Progenitor cell of endocrine pancreas (in vitro differentiated cells): ENCODE measurements around the gene TNNI3K. TPM values are rescaled to one million over a fixed set of nuclear protein-coding genes. Genes with fewer than 3 reads are reported as not detected.

Experiments
- DNase-seq: peaks from one replicate; pipeline ENCODE4 v3.0.0; 2021; ENCODE audit warnings: low spot score; ENCODE audit not compliant: unreplicated experiment
- H3K27ac Mint-ChIP-seq: 2 replicates; pipeline ENCODE4 v1.8.0; 2021; ENCODE audit warnings: mild to moderate bottlenecking, moderate library complexity, mixed read lengths
- H3K27me3 Mint-ChIP-seq: 2 replicates; pipeline ENCODE4 v1.8.0; 2021; ENCODE audit warnings: mixed read lengths
- H3K36me3 Mint-ChIP-seq: 2 replicates; pipeline ENCODE4 v1.8.0; 2022; ENCODE audit warnings: mixed read lengths; ENCODE audit not compliant: insufficient read depth
- H3K4me1 Mint-ChIP-seq: 2 replicates; pipeline ENCODE4 v1.8.0; 2021; ENCODE audit warnings: low read depth, mixed read lengths
- H3K4me3 Mint-ChIP-seq: 2 replicates; pipeline ENCODE4 v1.8.0; 2021; ENCODE audit warnings: low read depth, mild to moderate bottlenecking, moderate library complexity, mixed read lengths
- H3K9me3 Mint-ChIP-seq: 2 replicates; pipeline ENCODE4 v1.8.0; 2021; ENCODE audit warnings: low read depth, mixed read lengths
- CTCF ChIP-seq: fragments of 200-600 bp; sonication (generic); IDR thresholded peaks from one replicate; pipeline ENCODE4 v1.5.0; 2021; ENCODE audit warnings: antibody characterized with exemption, mild to moderate bottlenecking; ENCODE audit not compliant: unreplicated experiment
- total RNA-seq: library from RNA; stranded (reverse); gene quantifications from 2 replicates; pipeline ENCODE4 v1.2.1, GENCODE V29; 2021

The TNNI3K gene
- total RNA-seq, 1 donor from 2014 or later = not detected

- DNase-seq = no peak
Observed at GRCh38 chr1:74403606-74404005, 168.4 kb downstream of the TNNI3K start.

GRCh38 chr1:74406759-74407158 is 171.6 kb downstream of the TNNI3K start:
- no peak overlapping the region for H3K27ac Mint-ChIP-seq
- DNase-seq = no peak
- no peaks in the 10 kb centered on the region for H3K36me3 Mint-ChIP-seq
- no peak overlapping the region for H3K4me3 Mint-ChIP-seq
- TF ChIP-seq CTCF = no peak
- no peaks in the 10 kb centered on the region for H3K9me3 Mint-ChIP-seq
- no peaks in the 10 kb centered on the region for H3K27me3 Mint-ChIP-seq
- no peaks in the 10 kb centered on the region for H3K4me1 Mint-ChIP-seq

More at GRCh38 chr1:74403606-74404005, 168.4 kb downstream of the TNNI3K start:
- no peak for TF ChIP-seq CTCF
- no peaks in the 10 kb centered on the region for H3K36me3 Mint-ChIP-seq
- no peaks in the 10 kb centered on the region for H3K4me1 Mint-ChIP-seq
- no peaks in the 10 kb centered on the region for H3K27me3 Mint-ChIP-seq
- H3K9me3 Mint-ChIP-seq = no peaks in the 10 kb centered on the region
- no peak overlapping the region for H3K4me3 Mint-ChIP-seq
- H3K27ac Mint-ChIP-seq = no peak overlapping the region

GRCh38 chr1:74407902-74408301 is 172.7 kb downstream of the TNNI3K start:
- no peaks in the 10 kb centered on the region for H3K36me3 Mint-ChIP-seq
- H3K4me3 Mint-ChIP-seq = no peak overlapping the region
- no peak overlapping the region for H3K27ac Mint-ChIP-seq
- TF ChIP-seq CTCF = no peak
- DNase-seq = no peak
- H3K4me1 Mint-ChIP-seq = no peaks in the 10 kb centered on the region
- no peaks in the 10 kb centered on the region for H3K27me3 Mint-ChIP-seq
- no peaks in the 10 kb centered on the region for H3K9me3 Mint-ChIP-seq

GRCh38 chr1:74412244-74412643 is 177.1 kb downstream of the TNNI3K start:
- Mint-ChIP-seq H3K4me3 (no peak overlapping the region), H3K27ac (no peak overlapping the region), H3K9me3 (no peaks in the 10 kb centered on the region), H3K4me1 (no peaks in the 10 kb centered on the region), H3K36me3 (no peaks in the 10 kb centered on the region), H3K27me3 (no peaks in the 10 kb centered on the region)
- no peak for DNase-seq
- TF ChIP-seq CTCF = no peak

- H3K4me1 Mint-ChIP-seq = no peaks in the 10 kb centered on the region
- peaks cover 3% of the 10 kb centered on the region for H3K9me3 Mint-ChIP-seq
- no peak overlapping the region for H3K27ac Mint-ChIP-seq
- no peaks in the 10 kb centered on the region for H3K36me3 Mint-ChIP-seq
- H3K27me3 Mint-ChIP-seq = no peaks in the 10 kb centered on the region
- no peak overlapping the region for H3K4me3 Mint-ChIP-seq
- no peak for DNase-seq
- TF ChIP-seq CTCF = no peak
Observed at GRCh38 chr1:74415935-74416334, 180.7 kb downstream of the TNNI3K start.
